ENCODE results near the gene WBP2.

- TF ChIP-seq CTCF (IDR thresholded peaks at IDR 0.05) (no peak), POLR2A (IDR thresholded peaks at IDR 0.05) (no peak)
Observed at GRCh38 chr17:75823257-75824041, 31.7 kb downstream of the WBP2 start.

Data from body of pancreas (tissue), 4 donors.